Measurements from ENCODE around the gene POP5.
A peak's percentile ranks its signal among the peaks of the same experiment; 100 is the strongest.
"Not testable (repeated sequence)": the region's sequence is repeated elsewhere in the genome, so short reads cannot be mapped to it uniquely, and the experiment has no call there.

Gene POP5

DNA sequence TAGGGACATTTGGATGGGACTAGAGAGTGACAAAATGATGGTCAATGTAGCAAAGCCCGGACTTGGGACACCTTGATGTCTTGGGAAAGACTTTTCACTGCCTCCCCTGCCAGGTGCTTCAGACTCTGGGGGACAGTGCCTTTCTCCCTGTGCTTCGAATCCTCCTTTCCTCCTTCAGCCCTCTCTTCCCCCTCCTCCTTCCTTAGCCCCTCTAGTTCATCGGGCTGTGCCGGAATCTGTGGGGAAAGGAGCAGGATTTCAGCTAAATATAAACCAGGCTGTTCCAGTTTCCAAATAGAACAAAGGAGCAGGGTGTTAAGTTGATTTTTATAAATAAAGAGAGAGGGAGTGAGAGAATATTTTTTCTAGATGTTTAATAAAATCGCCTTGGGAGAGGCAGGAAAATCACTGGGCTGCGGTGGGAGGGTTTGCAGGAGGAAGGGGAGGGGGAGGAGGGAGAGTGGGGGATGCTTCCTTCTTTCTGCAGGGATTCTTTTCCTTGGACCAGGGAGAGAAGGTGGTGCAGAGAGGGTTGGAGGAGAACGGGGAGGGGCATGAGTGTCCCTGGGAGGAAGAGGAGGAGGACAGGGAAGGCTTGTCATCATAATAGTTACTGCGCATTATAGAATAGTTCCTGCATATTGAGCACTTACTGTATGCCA lies 37.9 kb upstream of the POP5 start:
- no peaks in the 10 kb centered on the region for H3K36me3 ChIP-seq
- no peak overlapping the region for H3K4me3 ChIP-seq (ENCODE audit: low read depth in 1 of 2, low read length in 1 of 2)
- H3K4me1 ChIP-seq (ENCODE audit: control insufficient read depth in 1 of 2, insufficient read depth in 1 of 2, low read depth in 1 of 2, low read length in 1 of 2), result no peaks in the 10 kb centered on the region
- no peak overlapping the region for H3K27ac ChIP-seq
- TF ChIP-seq, protein P1, sequence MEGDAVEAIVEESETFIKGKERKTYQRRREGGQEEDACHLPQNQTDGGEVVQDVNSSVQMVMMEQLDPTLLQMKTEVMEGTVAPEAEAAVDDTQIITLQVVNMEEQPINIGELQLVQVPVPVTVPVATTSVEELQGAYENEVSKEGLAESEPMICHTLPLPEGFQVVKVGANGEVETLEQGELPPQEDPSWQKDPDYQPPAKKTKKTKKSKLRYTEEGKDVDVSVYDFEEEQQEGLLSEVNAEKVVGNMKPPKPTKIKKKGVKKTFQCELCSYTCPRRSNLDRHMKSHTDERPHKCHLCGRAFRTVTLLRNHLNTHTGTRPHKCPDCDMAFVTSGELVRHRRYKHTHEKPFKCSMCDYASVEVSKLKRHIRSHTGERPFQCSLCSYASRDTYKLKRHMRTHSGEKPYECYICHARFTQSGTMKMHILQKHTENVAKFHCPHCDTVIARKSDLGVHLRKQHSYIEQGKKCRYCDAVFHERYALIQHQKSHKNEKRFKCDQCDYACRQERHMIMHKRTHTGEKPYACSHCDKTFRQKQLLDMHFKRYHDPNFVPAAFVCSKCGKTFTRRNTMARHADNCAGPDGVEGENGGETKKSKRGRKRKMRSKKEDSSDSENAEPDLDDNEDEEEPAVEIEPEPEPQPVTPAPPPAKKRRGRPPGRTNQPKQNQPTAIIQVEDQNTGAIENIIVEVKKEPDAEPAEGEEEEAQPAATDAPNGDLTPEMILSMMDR (IDR thresholded peaks at IDR 0.05), result no peak
- no peaks in the 10 kb centered on the region for H3K9me3 ChIP-seq
- peaks cover 31% of the 10 kb centered on the region for H3K27me3 ChIP-seq

DNA sequence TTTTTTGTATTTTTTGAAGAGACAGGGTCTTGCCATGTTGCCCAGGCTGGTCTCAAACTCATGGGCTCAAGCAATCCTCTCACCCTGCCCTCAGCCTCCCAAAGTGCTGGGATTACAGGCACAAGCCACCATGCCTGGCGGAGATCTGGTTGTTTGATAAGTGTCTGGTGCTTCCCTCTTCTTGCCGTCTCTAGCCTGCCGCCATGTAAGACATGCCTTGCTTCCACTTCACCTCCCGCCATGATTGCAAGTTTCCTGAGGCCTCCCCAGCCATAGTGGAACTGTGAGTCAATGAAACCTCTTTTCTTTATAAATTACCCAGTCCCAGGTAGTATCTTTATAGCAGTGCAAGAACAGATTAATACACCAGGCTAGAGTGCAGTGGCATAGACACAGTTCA lies 36.6 kb upstream of the POP5 start:
- not testable (repeated sequence) for H3K9me3 ChIP-seq; H3K27ac ChIP-seq; H3K4me1 ChIP-seq (ENCODE audit: control insufficient read depth in 1 of 2, insufficient read depth in 1 of 2, low read depth in 1 of 2, low read length in 1 of 2); H3K4me3 ChIP-seq (ENCODE audit: low read depth in 1 of 2, low read length in 1 of 2); H3K36me3 ChIP-seq
- peaks cover 31% of the 10 kb centered on the region for H3K27me3 ChIP-seq

DNA sequence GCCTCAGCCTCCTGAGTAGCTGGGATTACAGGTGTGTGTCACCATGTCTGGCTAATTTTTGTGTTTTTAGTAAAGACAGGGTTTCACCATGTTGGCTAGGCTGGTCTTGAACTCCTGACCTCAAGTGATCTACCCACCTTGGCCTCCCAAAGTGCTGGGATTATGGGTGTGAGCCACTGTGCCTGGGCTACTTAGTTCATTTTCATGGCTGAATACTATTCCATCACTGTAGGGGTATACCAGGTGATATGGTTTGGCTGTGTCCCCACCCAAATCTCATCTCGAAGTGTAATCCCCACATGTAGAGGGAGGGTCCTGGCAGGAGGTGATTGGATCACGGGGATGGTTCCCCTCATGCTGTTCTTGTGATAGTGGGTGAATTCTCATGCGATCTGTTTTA lies 36.0 kb upstream of the POP5 start:
- not testable (repeated sequence) for H3K4me3 ChIP-seq (ENCODE audit: low read depth in 1 of 2, low read length in 1 of 2); H3K4me1 ChIP-seq (ENCODE audit: control insufficient read depth in 1 of 2, insufficient read depth in 1 of 2, low read depth in 1 of 2, low read length in 1 of 2); H3K9me3 ChIP-seq; H3K36me3 ChIP-seq; H3K27ac ChIP-seq
- peaks cover 31% of the 10 kb centered on the region for H3K27me3 ChIP-seq

DNA sequence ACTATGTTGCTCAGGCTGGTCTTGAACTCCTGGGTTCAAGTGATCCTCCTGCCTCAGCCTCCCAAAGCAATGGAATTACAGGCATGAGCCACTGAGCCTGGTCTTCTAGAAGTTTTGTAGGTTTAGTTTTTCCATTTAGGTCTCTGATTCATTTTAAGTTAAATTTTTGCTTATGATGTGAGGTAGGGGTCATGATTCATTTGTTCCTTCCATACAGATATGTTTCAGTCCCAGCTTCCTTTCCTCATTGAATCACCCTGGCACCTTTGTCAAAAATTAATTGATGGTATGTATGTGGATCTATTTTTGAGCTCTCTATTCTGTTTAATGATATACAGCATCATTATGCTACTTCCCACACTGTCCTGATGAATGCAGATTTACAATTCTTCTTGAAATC lies 33.6 kb upstream of the POP5 start:
- no peaks in the 10 kb centered on the region for H3K36me3 ChIP-seq
- H3K9me3 ChIP-seq, result no peaks in the 10 kb centered on the region
- peaks cover 23% of the 10 kb centered on the region for H3K27me3 ChIP-seq
- TF ChIP-seq, protein P1 (IDR thresholded peaks at IDR 0.05), result no peak
- H3K4me1 ChIP-seq (ENCODE audit: control insufficient read depth in 1 of 2, insufficient read depth in 1 of 2, low read depth in 1 of 2, low read length in 1 of 2), result no peaks in the 10 kb centered on the region
- no peak overlapping the region for H3K4me3 ChIP-seq (ENCODE audit: low read depth in 1 of 2, low read length in 1 of 2)
- no peak overlapping the region for H3K27ac ChIP-seq

DNA sequence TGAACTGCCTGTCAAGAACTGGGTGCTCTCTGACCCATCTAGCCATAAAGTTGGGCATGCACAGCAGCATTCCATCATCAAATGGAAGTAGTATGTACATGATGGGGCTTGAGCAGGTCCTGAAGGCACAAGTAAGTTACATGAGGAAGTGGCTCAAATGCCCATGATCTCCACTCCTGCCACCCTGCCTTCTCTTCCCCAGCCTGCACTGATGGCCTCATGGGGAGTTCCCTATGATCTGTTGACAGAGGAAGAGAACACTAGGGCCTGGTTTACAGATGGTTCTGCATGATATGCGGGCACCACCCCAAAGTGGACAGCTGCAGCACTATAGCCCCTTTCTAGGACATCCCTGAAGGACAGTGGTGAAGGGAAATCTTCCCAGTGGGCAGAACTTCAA lies 30.3 kb upstream of the POP5 start:
- not testable (repeated sequence) for H3K9me3 ChIP-seq; H3K4me3 ChIP-seq (ENCODE audit: low read depth in 1 of 2, low read length in 1 of 2); H3K4me1 ChIP-seq (ENCODE audit: control insufficient read depth in 1 of 2, insufficient read depth in 1 of 2, low read depth in 1 of 2, low read length in 1 of 2); H3K36me3 ChIP-seq; H3K27me3 ChIP-seq; H3K27ac ChIP-seq

DNA sequence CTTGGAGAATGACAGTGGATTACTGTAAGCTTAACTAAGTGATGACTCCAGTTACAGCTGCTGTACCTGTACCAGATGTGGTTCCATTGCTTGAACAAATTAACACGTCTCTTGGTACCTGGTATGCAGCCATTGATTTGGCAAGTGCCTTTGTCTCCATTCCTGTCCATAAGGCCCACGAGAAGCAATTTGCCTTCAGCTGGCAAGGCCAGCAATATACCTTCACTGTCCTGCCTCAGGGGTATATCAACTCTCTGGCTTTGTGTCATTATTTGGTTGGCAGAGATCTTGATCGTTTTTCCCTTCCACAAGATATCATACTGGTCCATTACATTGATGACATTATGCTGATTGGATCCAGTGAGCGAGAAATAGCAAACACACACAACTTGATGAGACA lies 29.4 kb upstream of the POP5 start:
- TF ChIP-seq, protein P1 (IDR thresholded peaks at IDR 0.05), result no peak
- Histone ChIP-seq H3K36me3 (no peaks in the 10 kb centered on the region), H3K27me3 (peaks cover 2% of the 10 kb centered on the region), H3K4me3 (ENCODE audit: low read depth in 1 of 2, low read length in 1 of 2) (no peak overlapping the region), H3K27ac (no peak overlapping the region), H3K9me3 (no peaks in the 10 kb centered on the region), H3K4me1 (ENCODE audit: control insufficient read depth in 1 of 2, insufficient read depth in 1 of 2, low read depth in 1 of 2, low read length in 1 of 2) (no peaks in the 10 kb centered on the region)

DNA sequence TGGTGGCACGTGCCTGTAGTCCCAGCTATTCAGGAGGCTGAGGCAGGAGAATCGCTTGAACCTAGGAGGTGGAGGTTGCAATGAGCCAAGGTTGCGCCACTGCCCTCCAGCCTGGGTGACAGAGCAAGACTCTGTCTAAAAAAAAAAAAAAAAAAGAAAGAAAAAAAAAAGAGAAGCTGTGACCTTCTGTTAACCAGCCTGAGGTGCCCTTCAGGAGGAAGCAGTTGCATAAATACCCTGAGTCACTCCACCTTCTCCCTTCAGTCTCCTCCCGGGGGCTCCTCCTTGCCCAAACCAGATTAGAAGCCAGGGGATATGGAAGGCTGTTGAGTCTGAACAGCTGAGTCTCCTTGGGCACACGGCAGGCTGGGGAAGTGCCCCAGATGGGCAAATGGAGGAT lies 21.2 kb upstream of the POP5 start:
- H3K4me1 ChIP-seq (ENCODE audit: control insufficient read depth in 1 of 2, insufficient read depth in 1 of 2, low read depth in 1 of 2, low read length in 1 of 2), result peaks cover 24 to 26% of the 10 kb centered on the region in 2 experiments
- not testable (repeated sequence) for H3K36me3 ChIP-seq, H3K9me3 ChIP-seq, H3K27me3 ChIP-seq
- peak overlapping the region; percentile 84 for H3K27ac ChIP-seq
- peak overlapping the region; percentile 34 to 43 for H3K4me3 ChIP-seq (ENCODE audit: low read depth in 1 of 2, low read length in 1 of 2)
